Superior temporal gyrus (tissue), 1 donor: Measurements from ENCODE around the gene ARHGEF37.

ENCODE experiments used
- DNase-seq: peaks from one replicate; pipeline ENCODE4 v3.0.0-alpha.2; 2016; ENCODE audit errors: extremely low spot score

The ARHGEF37 gene

GRCh38 chr5:149603210-149603609 is 21.9 kb downstream of the ARHGEF37 start:
- no peak for DNase-seq

GRCh38 chr5:149603920-149604319 is 22.6 kb downstream of the ARHGEF37 start:
- no peak for DNase-seq

GRCh38 chr5:149604321-149604720 is 23.0 kb downstream of the ARHGEF37 start:
- no peak for DNase-seq

- DNase-seq = no peak
These were observed 24.2 kb downstream of the ARHGEF37 start for GRCh38 chr5:149605354-149605997.

- DNase-seq = no peak
These were observed 24.9 kb downstream of the ARHGEF37 start for GRCh38 chr5:149605998-149606724.

- no peak for DNase-seq
These were observed 27.7 kb downstream of the ARHGEF37 start for GRCh38 chr5:149608936-149609545.

- DNase-seq = no peak
These were observed 28.4 kb downstream of the ARHGEF37 start for GRCh38 chr5:149609640-149610219.

- no peak for DNase-seq
These were observed 29.4 kb downstream of the ARHGEF37 start for GRCh38 chr5:149610589-149611255.

- DNase-seq = no peak
These were observed 30.0 kb downstream of the ARHGEF37 start for GRCh38 chr5:149611326-149611725.

- no peak for DNase-seq
These were observed 33.0 kb downstream of the ARHGEF37 start for GRCh38 chr5:149614034-149614907.

- no peak for DNase-seq
These were observed 34.7 kb downstream of the ARHGEF37 start for GRCh38 chr5:149615976-149616375.

- DNase-seq = no peak
These were observed 35.5 kb downstream of the ARHGEF37 start for GRCh38 chr5:149616727-149617285.

GRCh38 chr5:149617760-149618306 is 36.5 kb downstream of the ARHGEF37 start:
- DNase-seq = no peak

GRCh38 chr5:149618581-149619248 is 37.4 kb downstream of the ARHGEF37 start:
- DNase-seq = peak; percentile 80

GRCh38 chr5:149621415-149622098 is 40.3 kb downstream of the ARHGEF37 start:
- no peak for DNase-seq

GRCh38 chr5:149622466-149622865 is 41.2 kb downstream of the ARHGEF37 start:
- no peak for DNase-seq

GRCh38 chr5:149623473-149623872 is 42.2 kb downstream of the ARHGEF37 start:
- DNase-seq = no peak

- DNase-seq = no peak
These were observed 45.8 kb downstream of the ARHGEF37 start for GRCh38 chr5:149627070-149627469.

- no peak for DNase-seq
These were observed 46.9 kb downstream of the ARHGEF37 start for GRCh38 chr5:149628221-149628620.
